NCI-H187 (cell line): Measurements from ENCODE around the gene PLA2R1.
"Not testable (repeated sequence)": the region's sequence is repeated elsewhere in the genome, so short reads cannot be mapped to it uniquely, and the experiment has no call there.

Experiments used
- DNase-seq, 2 experiments: peaks; one replicate each; lab custom pipeline; 2025; lab: John Stamatoyannopoulos, UW

PLA2R1 gene

GRCh38 chr2:159982270-159982669 is 80.1 kb downstream of the PLA2R1 start:
- DNase-seq, result no peak

DNA sequence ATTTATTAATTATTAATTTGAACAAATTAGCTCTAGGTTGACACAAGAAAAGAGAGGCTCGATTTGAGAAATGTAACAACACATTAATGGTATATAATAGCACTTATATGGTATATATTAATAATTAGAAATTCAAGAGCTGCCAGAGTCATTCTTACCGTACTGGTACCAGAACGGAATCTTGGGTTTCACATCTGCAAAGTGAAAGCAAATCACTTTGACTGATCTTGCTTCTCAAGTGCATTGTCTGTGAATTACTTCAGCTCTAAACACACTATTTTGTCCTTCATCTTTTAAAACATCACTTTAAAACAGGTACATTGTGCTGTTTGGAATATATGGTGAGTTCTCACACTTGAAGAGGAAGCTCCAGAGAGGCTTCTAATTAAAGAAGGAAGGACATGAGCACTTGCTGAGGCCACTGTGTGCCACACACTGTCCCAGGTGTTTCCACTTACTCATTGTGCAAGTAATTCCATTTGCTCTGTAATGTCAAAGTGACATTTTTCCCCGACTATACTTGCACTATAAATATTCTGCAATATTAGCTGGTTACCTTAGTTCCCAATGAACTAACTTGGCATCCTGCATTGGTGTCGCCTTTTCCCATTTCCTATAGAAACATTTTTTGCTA is 85.8 kb downstream of the PLA2R1 start:
- no peak for DNase-seq

DNA sequence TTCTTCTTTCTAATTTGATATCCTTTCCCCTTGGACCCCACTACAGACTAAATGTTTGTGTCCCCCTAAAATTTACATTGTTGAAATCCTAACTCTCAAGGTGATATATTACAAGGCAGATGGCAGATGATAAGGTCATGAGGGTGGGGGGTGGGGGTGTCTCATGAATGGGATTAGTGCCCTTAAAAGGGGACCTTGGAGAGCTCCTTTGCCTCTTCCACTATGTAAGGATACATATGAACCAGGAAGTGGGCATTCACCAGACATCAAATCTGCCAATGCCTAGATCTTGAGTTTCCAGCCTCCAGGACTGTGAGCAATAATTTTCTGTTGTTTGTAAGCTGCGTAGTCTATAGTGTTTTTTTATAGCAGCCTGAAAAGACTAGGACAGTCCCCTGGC is 89.1 kb downstream of the PLA2R1 start:
- no peak for DNase-seq

- no peak for DNase-seq
Observed at GRCh38 chr2:159971365-159972152, 90.9 kb downstream of the PLA2R1 start.

DNA sequence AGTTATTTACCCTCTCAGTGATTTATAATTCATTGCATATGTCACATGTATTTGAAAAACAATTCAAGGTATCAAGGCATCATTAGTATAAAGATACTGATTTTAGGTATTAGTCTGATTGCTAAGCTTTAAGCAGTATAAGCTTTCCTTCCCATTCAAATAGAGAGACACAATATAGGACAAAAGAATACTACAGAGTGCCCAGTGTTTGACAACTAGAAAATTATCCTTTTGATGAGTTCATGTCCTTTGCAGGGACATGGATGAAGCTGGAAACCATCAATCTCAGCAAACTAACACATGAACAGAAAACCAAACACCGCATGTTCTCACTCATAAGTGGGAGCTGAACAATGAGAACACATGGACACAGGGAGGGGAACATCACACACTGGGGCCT is 91.9 kb downstream of the PLA2R1 start:
- DNase-seq, result not testable (repeated sequence)

GRCh38 chr2:159968279-159968900 is 94.0 kb downstream of the PLA2R1 start:
- no peak for DNase-seq

DNA sequence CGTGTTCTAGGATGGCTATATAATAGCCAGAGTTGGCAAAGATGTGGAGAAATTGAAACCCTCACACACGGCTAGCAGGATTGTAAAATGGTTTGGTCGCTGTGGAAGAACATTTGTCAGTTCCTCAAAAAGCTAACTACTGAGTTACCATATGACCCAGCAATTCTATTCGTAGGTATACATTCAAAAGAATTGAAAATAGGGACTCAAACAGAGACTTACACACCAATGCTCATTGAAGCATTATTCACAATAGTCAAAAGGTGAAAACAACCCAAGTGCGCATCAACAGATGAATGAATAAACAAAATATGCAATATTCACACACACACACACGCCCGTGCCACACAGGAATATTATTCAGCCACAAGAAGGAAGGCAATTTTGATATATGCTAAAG is 98.7 kb downstream of the PLA2R1 start:
- DNase-seq, result no peak

- not testable (repeated sequence) for DNase-seq
Observed at GRCh38 chr2:159962513-159962912, 99.9 kb downstream of the PLA2R1 start.

DNA sequence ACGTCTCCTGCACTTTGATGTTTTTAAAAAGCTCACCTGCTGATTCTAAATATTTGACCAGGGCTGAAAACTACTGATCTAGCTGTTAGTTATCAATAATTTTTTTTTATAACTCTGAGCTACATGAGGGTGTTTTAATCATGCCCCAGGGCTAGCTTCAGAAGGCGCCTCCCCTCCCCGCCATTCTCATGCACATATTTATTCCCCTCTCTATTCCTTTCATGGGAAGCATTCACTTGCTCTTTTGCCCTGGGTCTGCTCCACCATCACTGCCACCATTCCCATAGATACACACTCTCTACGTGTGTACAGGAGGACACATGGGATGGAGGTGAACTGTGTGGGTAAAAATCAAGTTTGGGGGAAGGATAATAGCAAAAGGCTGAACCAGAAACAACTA is 101.0 kb downstream of the PLA2R1 start:
- no peak for DNase-seq

DNA sequence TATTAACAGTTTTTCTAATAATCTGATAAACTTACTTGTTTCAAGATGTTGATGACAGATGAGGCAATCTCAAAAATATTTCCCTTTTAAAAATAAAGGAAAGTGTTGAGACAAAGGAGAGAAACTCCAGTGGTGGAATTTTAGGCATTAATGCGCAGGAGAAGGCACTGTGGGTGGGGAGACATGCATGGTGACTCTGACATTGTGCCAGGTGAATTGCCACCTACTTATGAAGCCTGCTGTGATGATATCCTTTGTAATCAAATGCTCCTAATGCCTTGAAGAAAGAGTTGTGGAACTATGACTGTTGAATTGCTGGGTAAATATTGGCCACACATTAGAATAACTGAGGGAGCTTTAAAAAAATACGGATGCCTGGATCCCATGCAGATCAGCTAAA is 101.4 kb downstream of the PLA2R1 start:
- DNase-seq, result no peak

DNA sequence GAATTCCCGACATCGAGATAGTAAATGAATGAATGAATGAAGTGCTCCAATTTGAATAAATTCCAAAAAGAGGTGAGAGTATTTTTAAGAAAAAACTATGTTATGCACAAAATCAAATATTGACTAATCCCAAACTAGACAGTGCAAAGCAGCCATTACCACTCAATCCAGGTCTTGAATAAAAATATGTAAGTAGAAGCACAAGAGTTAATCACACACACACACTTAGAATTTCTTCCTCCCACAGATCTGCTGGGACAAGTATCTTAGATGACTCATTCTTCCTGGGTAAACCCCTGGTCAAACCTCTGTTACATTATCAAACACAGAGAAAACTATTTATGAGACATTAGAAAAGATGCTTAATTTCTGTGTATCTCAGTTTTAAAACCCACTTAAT is 102.0 kb downstream of the PLA2R1 start:
- no peak for DNase-seq

- no peak for DNase-seq
Observed at GRCh38 chr2:159959136-159959535, 103.3 kb downstream of the PLA2R1 start.

GRCh38 chr2:159953136-159953823 is 109.1 kb downstream of the PLA2R1 start:
- DNase-seq, result no peak

GRCh38 chr2:159946326-159946999 is 116.0 kb downstream of the PLA2R1 start:
- DNase-seq, result no peak

GRCh38 chr2:159944874-159945273 is 117.5 kb downstream of the PLA2R1 start:
- DNase-seq, result no peak

- DNase-seq, result no peak
Observed at GRCh38 chr2:159942146-159942545, 120.3 kb downstream of the PLA2R1 start.

- no peak for DNase-seq
Observed at GRCh38 chr2:159941729-159942128, 120.7 kb downstream of the PLA2R1 start.

GRCh38 chr2:159939946-159940345 is 122.5 kb downstream of the PLA2R1 start:
- DNase-seq, result no peak

DNA sequence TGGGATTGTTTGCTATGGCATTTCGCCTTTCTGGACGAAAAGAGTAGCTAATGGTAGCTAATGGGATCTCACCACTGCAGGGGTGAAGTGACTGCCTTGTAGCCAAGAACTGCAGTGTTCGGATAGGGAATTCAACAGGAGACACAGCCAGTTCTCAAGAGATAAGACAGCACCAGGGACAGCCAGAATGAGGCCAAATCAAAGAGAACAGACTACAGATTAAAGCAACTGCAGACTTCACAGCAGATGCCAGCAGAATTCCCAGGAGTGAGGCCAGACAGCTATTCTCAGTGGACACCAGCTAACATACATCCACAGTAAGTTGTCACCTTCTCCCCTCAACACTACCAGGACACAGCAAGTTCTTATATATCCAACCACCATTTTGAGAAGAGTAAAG is 124.0 kb downstream of the PLA2R1 start:
- DNase-seq, result no peak

GRCh38 chr2:159936471-159936870 is 125.9 kb downstream of the PLA2R1 start:
- DNase-seq, result no peak

GRCh38 chr2:159933727-159934049 is 128.7 kb downstream of the PLA2R1 start:
- DNase-seq, result no peak

DNA sequence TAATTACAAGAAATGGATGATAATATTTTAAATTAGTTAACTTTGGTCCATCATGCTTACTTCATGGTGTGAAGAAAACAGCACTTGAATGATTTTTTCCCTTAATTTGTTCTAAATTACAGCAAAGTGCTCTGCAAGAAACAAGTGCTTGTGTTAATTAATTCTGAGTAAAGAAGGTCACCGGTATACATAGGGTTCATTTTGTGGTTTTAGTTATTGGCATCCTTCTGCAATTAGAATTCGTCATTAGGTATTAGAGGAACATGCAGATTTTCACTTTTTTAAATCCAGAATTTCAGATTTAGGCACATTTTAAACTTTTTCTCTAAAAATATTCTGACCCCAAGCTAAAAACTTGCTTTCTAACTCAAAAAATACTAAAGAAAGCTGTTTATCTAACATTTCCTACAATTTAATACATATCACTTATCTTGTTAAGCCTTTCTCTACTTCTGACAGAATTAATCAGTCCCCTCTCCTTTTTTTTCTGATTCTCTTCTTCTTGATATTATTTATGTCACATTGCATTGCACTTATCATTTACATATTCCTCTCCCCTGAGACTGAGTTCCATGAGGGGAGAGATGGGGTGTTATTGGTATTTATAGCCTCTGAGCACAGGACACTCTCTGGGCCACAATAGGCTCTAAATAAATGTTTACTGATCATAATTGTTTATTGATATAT is 129.2 kb downstream of the PLA2R1 start:
- DNase-seq, result no peak
